Spleen (tissue), 7 donors: ENCODE data around the gene MAP2K5.

Experiments used
- CTCF ChIP-seq, 11 experiments: fragments of 200-600 bp in 7 of 11; fragments of 450-650 bp in 4 of 11; sonication (generic) in 4 of 11; IDR thresholded peaks in 8 of 11; conservative IDR thresholded peaks in 3 of 11; 1 replicate in 7 of 11; 2 replicates in 4 of 11; pipeline versions ENCODE4 v1.4.0 to v1.8.0; 2016 to 2021; ENCODE audit warnings: antibody characterized with exemption in 11 of 11, inconsistent platforms in 4 of 11, mild to moderate bottlenecking in 1 of 11
- POLR2A ChIP-seq, 3 donors: fragments of 450-650 bp; IDR thresholded peaks; one replicate each; pipeline ENCODE4 v1.5.1; 2017; ENCODE audit warnings: antibody characterized with exemption in 3 of 3, mild to moderate bottlenecking in 1 of 3
- POLR2AphosphoS5 ChIP-seq, 3 donors: sonication (generic); formaldehyde crosslinking; IDR thresholded peaks; one replicate each; pipeline ENCODE4 v1.5.1; 2017; ENCODE audit warnings: antibody characterized with exemption in 3 of 3
- donor health status: DM: no; HTN: no; CAD: no; lungs with moderate emphysema.
- donor health status: DM: no; HTN: no; CAD: no.
- donor health status: DM: no; HTN: no; CAD: no.

GRCh38 chr15:67815036-67815592 lies 272.6 kb downstream of the MAP2K5 start:
- no peak for TF ChIP-seq CTCF (IDR thresholded peaks at IDR 0.05 in 8 of 11, conservative IDR thresholded peaks at IDR 0.05 in 3 of 11)
- no peak for TF ChIP-seq POLR2A (IDR thresholded peaks at IDR 0.05)
- TF ChIP-seq POLR2AphosphoS5 (IDR thresholded peaks at IDR 0.05) = no peak
